GM18867 (cell line): Measurements from ENCODE around the gene ACER3.
"Not testable (repeated sequence)": the region's sequence is repeated elsewhere in the genome, so short reads cannot be mapped to it uniquely, and the experiment has no call there.

Experiments
- ATAC-seq: cut with Tn5 transposase; IDR thresholded peaks from one replicate; pipeline ENCODE4 v1.9.1; 2021; ENCODE audit warnings: mild to moderate bottlenecking, moderate library complexity; ENCODE audit not compliant: unreplicated experiment

ACER3 gene

GRCh38 chr11:76984743-76985142 is 124.0 kb downstream of the ACER3 start:
- ATAC-seq, result no peak

DNA sequence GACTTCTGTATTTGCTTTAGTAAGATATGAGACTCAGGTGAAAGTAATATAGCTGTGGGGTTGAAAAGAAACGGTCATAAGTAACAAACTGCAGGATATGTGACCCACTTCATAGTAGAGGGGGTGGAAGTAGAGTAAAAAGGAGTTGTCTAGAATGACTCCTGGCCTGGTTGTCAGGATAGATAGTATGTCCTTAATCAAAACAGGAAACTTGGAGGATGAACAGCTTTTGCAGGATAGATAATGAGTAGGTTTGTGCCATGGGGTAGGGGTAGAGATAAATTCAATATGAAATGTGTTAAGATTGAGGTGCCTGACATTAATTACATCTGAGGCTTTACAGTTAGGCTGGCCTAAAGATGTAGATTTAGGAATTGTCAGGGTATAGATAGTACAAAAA is 126.5 kb downstream of the ACER3 start:
- ATAC-seq, result no peak

DNA sequence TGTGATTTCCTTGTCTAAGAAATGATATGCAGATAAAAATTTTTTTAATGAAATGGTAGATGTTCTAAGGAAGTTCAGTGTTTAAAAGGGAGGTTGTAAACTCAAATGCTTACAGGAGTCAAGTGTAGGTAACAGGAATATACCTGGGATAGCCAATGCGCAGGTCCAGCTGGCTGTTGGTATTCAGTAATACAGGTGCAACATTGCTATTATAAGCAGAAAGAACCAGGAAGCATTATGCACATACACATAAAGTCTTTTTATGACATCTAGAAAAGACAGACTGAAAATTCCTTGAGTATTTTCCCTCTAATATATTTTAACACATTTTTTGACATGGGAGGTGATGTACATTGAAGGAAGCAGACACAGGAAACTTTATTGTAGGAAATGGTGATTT is 129.9 kb downstream of the ACER3 start:
- ATAC-seq, result no peak

DNA sequence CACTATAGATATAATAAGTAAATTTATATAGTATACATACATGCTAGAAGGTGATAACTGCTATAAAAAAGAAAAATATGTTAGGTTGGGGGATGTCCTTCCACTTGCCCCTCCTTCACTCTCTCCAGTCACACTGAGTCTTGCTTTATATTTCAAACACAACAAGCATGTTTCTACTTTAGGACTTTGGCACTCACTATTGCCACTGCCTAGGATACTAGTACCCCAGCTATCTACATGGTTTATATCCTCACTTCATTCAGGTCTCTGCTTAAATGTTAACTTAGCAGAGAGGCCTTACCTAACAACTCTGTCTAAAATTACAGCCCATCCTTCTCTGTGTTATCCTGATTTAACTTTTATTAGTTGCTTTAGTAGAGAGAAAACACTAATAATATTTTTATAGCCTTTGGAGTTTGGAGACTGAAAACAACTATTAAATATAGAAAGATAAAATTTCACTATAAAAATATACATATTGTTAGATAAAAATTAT is 134.4 kb downstream of the ACER3 start:
- no peak for ATAC-seq

- no peak for ATAC-seq
Measured at GRCh38 chr11:76997512-76997911, 136.8 kb downstream of the ACER3 start.

GRCh38 chr11:76999597-76999996 is 138.9 kb downstream of the ACER3 start:
- no peak for ATAC-seq

GRCh38 chr11:77001613-77002012 is 140.9 kb downstream of the ACER3 start:
- ATAC-seq, result no peak

DNA sequence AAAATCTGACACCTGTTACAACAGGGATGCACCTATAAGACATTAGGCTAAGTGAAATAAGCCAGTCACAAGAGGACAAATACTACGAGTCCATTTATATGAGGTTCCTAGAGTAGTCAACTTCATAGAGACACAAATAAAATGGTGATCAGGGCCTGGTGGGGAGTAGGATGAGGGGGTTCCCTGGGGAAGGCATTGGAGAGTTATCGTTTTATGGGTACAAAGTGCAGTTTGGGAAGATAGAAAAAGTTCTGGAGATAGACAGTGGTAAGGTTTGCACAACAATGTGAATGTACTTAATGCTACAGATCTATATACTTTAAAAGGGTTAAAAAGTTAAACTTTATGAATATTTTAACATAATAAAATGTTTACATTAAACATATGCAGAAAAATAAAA is 142.1 kb downstream of the ACER3 start:
- no peak for ATAC-seq

- no peak for ATAC-seq
Measured at GRCh38 chr11:77003963-77004362, 143.2 kb downstream of the ACER3 start.

GRCh38 chr11:77009533-77010160 is 148.9 kb downstream of the ACER3 start:
- no peak for ATAC-seq

GRCh38 chr11:77014669-77015068 is 154.0 kb downstream of the ACER3 start:
- no peak for ATAC-seq

GRCh38 chr11:77018396-77018924 is 157.7 kb downstream of the ACER3 start:
- not testable (repeated sequence) for ATAC-seq

- ATAC-seq, result no peak
Measured at GRCh38 chr11:77019976-77020595, 159.4 kb downstream of the ACER3 start.

DNA sequence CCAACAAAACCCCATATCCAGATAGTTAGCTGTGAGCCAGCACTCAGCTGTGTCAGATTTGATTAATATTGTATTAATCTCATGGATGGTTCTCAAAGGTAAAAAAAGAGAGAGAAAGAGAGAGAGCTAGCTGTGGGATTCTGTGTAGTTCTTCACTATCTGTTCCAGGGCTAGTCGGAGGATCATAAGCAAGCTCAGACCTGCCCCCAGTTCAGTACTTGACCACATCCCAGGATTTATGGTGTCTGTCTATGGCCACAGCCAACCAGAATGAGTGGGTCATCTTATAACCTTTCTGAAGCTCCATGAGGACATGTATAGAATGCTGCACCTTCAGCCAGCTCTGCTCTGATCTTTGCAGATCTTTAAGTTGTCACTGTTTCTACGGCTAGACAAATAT is 160.0 kb downstream of the ACER3 start:
- ATAC-seq, result no peak

DNA sequence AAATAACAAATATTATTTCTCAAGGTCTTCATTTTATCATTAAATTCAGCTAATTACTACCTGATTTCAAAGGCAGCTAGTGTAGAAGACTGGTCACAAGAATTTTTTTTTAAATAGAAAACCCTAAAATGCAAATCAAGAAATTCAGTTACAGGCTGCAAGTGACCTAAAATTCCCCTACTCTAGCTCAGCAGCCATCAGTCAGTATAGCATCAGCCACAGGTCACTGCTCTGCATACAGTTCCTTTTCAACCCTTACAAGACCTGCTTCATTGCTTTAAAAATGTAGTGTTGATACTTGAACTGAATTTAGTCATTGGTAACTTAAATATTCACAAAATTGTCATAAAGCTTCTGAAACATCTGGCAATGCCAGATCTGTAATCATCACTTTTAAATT is 164.0 kb downstream of the ACER3 start:
- no peak for ATAC-seq

GRCh38 chr11:77026221-77026620 is 165.5 kb downstream of the ACER3 start:
- ATAC-seq, result no peak

- no peak for ATAC-seq
Measured at GRCh38 chr11:77026743-77027142, 166.0 kb downstream of the ACER3 start.

- ATAC-seq, result no peak
Measured at GRCh38 chr11:77027275-77027674, 166.6 kb downstream of the ACER3 start.

GRCh38 chr11:77029829-77030228 is 169.1 kb downstream of the ACER3 start:
- ATAC-seq, result no peak

- ATAC-seq, result no peak
Measured at GRCh38 chr11:77030834-77031414, 170.2 kb downstream of the ACER3 start.

DNA sequence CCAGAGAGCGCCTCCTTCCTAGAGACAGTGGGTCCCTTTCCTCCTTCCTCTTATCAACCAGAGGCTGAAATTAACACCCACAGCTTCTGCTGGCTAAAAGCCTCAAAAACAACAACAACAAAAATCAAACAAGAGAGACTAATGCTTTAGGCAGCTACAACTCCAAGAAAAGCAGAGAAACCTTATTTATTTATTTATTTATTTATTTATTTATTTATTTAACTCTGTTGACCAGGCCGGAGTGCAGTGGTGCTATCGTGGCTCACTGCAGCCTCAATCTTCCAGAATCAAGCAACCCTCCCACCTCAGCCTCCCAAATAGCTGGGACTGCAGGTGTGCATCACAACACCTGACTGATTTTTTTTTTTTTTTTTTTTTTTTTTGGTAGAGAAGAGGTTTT is 170.9 kb downstream of the ACER3 start:
- ATAC-seq, result no peak

DNA sequence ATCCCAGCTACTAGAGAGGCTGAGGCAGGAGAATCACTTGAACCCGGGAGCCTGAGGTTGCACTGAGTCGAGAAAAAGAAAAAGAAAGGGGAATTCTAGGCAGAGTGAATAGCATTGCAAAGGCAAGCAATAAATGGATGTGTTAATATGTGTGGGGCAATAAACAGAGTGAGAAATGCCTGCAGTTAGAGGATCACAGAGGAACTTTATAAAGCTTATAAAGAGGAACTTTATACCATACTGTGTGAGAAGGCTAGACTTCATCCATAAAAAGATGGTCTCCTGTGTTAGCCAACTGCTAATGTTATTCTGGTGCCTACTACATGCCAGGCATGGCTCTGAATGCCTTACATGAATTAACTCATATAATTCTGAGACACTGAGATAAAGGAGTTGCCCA is 174.3 kb downstream of the ACER3 start:
- ATAC-seq, result no peak
